Thoracic aorta (tissue), 2 donors: ENCODE results near the gene PARP12. TPM values are rescaled to one million over a fixed set of nuclear protein-coding genes. Genes with fewer than 3 reads are reported as not detected.

Experiments
- ATAC-seq: fragments of 150-250 bp; one replicate; pipeline ENCODE4 v1.8.0; 2017; ENCODE audit warnings: low read depth; ENCODE audit not compliant: insufficient number of reproducible peaks, low FRiP score
- DNase-seq: peaks from one replicate; pipeline ENCODE4 v3.0.0-alpha.2; 2020; ENCODE audit warnings: low spot score
- H3K27ac ChIP-seq, 2 donors: fragments of 200-600 bp; sonication (generic); 1 replicate in 1 of 2; 2 replicates in 1 of 2; pipeline ENCODE4 v1.5.1; 2016; ENCODE audit warnings: mild to moderate bottlenecking in 2 of 2, moderate library complexity in 2 of 2
- H3K27me3 ChIP-seq: fragments of 200-600 bp; sonication (generic); replicated peaks from 2 replicates; pipeline ENCODE4 v1.6.0; 2016; ENCODE audit warnings: mild to moderate bottlenecking; ENCODE audit not compliant: insufficient read depth
- H3K36me3 ChIP-seq: fragments of 200-600 bp; sonication (generic); one replicate; pipeline ENCODE4 v1.5.1; 2016
- H3K4me1 ChIP-seq, 2 donors: fragments of 200-600 bp; sonication (generic); 1 replicate in 1 of 2; 2 replicates in 1 of 2; pipeline versions ENCODE4 v1.5.1 to v1.6.0; 2016; ENCODE audit warnings: low read depth in 2 of 2, mild to moderate bottlenecking in 1 of 2; ENCODE audit not compliant: control insufficient read depth in 1 of 2
- H3K4me3 ChIP-seq: fragments of 200-600 bp; sonication (generic); 2 replicates; pipeline ENCODE4 v1.5.1; 2016; ENCODE audit warnings: mild to moderate bottlenecking
- H3K9me3 ChIP-seq: fragments of 200-600 bp; sonication (generic); 2 replicates; pipeline ENCODE4 v1.5.1; 2016
- CTCF ChIP-seq: fragments of 200-600 bp; sonication (generic); IDR thresholded peaks from one replicate; pipeline ENCODE4 v1.5.1; 2019; ENCODE audit warnings: antibody characterized with exemption
- total RNA-seq, 2 donors: library from RNA; depleted of rRNA; stranded (reverse); fragments of >200 nt; gene quantifications; one replicate each; pipeline versions ENCODE4 v1.1.0 to v1.2.3, GENCODE V29; 2016

PARP12 gene
- total RNA-seq, 2 donors from 2014 or later: 51.6 to 53.1 TPM

DNA sequence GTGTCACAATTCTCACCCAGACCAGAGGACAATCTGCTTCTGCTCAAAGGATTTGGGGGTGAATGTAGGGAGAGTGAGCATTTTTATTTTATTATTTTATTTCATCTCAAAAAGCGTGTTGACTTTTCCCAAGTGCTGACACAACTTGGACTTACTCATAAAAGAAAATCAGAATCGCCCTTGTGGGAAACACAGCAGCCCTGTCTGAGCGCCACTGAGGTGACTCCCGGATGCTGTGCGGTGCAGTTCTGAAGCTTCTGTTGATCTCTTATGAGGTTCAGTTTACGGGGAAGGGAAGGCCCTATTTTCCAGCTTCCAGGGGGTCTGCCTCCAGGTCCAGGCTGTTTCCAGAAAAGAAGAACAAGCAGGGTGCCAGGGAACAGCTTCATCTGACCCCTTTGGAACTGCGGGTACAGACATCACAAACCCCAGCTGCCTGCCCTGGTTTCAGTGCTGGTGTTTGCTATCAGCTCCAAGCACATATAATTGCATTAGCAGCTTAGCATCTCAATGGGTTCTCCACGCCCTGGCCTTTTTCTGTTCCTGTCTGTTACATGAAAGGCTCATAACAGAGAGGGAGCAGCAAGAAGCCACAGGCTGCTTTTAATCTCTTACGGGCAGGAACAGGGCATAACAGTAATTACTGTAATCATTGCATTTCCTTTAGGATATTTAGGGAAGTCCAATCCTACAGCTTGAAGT lies 52.4 kb downstream of the PARP12 start:
- Histone ChIP-seq H3K27ac (no peak overlapping the region), H3K27me3 (no peaks in the 10 kb centered on the region), H3K4me1 (no peaks in the 10 kb centered on the region), H3K9me3 (no peaks in the 10 kb centered on the region), H3K36me3 (no peaks in the 10 kb centered on the region), H3K4me3 (no peak overlapping the region)
- no peak for TF ChIP-seq CTCF
- DNase-seq (no peak), ATAC-seq (no peak)

DNA sequence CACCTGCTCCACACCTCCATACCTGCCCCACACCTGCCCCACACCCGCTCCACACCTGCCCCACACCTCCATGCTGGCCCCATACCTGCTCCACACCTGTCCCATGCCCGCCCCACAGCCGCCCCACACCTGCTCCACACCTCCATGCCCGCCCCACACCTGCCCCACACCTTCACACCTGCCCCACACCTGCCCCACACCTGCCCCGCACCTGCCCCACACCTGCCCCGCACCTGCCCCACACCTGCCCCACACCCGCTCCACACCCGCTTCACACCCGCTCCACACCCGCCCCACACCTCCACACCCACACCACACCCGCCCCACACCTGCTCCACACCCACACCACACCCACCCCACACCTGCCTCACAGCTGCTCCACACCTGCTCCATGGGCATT lies 53.0 kb downstream of the PARP12 start:
- TF ChIP-seq CTCF: no peak
- ATAC-seq: no peak
- Histone ChIP-seq H3K36me3 (no peaks in the 10 kb centered on the region), H3K27ac (no peak overlapping the region), H3K4me1 (no peaks in the 10 kb centered on the region), H3K9me3 (no peaks in the 10 kb centered on the region), H3K4me3 (no peak overlapping the region), H3K27me3 (no peaks in the 10 kb centered on the region)
- no peak for DNase-seq

- no peak for DNase-seq
- no peak overlapping the region for H3K27ac ChIP-seq
- no peak for TF ChIP-seq CTCF
- no peak for ATAC-seq
- H3K4me1 ChIP-seq: no peaks in the 10 kb centered on the region
- H3K27me3 ChIP-seq: no peaks in the 10 kb centered on the region
- no peaks in the 10 kb centered on the region for H3K9me3 ChIP-seq
- H3K36me3 ChIP-seq: no peaks in the 10 kb centered on the region
- no peak overlapping the region for H3K4me3 ChIP-seq
These were observed 53.8 kb downstream of the PARP12 start for GRCh38 chr7:140008755-140009610.

DNA sequence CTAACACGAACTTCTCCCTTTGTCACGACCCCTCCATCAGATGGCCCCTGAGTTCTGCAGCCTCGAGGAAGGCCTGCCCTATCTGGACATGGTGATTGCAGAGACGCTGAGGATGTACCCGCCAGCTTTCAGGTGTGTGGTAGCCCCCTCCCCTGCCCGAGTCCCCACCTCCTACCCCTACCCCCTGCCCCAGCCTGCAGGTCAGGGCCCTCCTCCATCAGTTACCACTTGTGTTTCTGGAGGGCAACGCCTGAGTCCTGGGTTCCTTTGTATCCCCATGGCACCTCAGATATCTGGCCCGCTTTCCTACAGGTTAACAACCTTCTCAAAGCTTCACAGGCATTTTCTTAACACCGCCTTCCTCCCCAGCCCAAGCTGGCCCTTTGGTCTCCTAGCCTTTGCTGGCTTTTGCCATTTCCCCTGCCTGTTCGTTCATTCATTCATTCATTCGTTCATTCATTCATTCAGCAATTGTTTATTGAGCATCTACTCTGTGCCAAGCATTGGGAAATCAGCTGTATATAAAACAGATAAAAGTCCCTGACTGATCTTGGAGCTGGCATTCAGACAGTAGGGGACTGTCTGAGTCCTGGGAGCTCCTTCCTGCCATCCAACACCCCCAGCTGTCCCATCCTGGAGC lies 55.6 kb downstream of the PARP12 start:
- Histone ChIP-seq H3K4me1 (no peaks in the 10 kb centered on the region), H3K27ac (no peak overlapping the region), H3K27me3 (no peaks in the 10 kb centered on the region), H3K9me3 (no peaks in the 10 kb centered on the region), H3K4me3 (no peak overlapping the region), H3K36me3 (no peaks in the 10 kb centered on the region)
- ATAC-seq: no peak
- TF ChIP-seq CTCF: no peak
- no peak for DNase-seq

DNA sequence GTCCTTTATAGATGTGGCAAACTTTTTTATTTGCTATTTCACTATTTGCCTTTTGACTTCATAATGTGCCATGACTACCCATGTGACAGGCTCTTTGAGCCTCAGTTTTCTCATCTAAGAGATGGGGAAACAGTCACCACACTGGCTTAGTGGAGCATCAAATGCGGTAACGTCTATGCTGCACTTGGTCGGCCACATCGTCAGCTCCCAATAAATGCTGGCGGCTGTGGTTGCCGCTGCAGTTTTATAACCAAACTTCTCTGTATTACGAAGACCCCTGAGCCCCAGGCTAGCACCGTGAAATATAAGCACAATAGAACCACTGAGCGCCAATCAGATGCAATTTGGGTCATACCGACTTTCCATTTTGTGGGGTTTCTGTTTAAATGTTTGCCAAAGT lies 56.2 kb downstream of the PARP12 start:
- ATAC-seq (no peak), DNase-seq (no peak)
- H3K36me3 ChIP-seq: no peaks in the 10 kb centered on the region
- no peaks in the 10 kb centered on the region for H3K9me3 ChIP-seq
- H3K4me1 ChIP-seq: no peaks in the 10 kb centered on the region
- H3K27me3 ChIP-seq: no peaks in the 10 kb centered on the region
- no peak for TF ChIP-seq CTCF
- H3K4me3 ChIP-seq: no peak overlapping the region
- no peak overlapping the region for H3K27ac ChIP-seq
